H9 (cell line): ENCODE results near the gene ZNF423. TPM values are rescaled to one million over a fixed set of nuclear protein-coding genes. Genes with fewer than 3 reads are reported as not detected.

Experiments used
- DNase-seq: peaks from one replicate; pipeline ENCODE4 v3.0.0-alpha.2; 2017
- H2AFZ ChIP-seq: one replicate; pipeline ENCODE4 v1.6.1; 2013; ENCODE audit warnings: mild to moderate bottlenecking, low read length, control low read depth, moderate library complexity
- H2AK5ac ChIP-seq: 2 replicates; pipeline ENCODE4 v1.6.1; 2013; ENCODE audit warnings: low read length, control low read depth, mixed read lengths; ENCODE audit not compliant: insufficient read length
- H2BK120ac ChIP-seq: one replicate; pipeline ENCODE4 v1.6.1; 2013; ENCODE audit warnings: low read depth, mild to moderate bottlenecking, low read length, control low read depth, inconsistent platforms; ENCODE audit not compliant: poor library complexity, severe bottlenecking
- H2BK12ac ChIP-seq: 2 replicates; pipeline ENCODE4 v1.6.1; 2013; ENCODE audit warnings: low read length, control low read depth, mixed read lengths, low read depth; ENCODE audit not compliant: insufficient read length
- H2BK15ac ChIP-seq: 2 replicates; pipeline ENCODE4 v1.6.1; 2013; ENCODE audit warnings: low read depth, low read length, control low read depth
- H2BK20ac ChIP-seq: one replicate; pipeline ENCODE4 v1.6.1; 2013; ENCODE audit warnings: low read depth, mild to moderate bottlenecking, low read length, control low read depth, inconsistent platforms; ENCODE audit not compliant: poor library complexity, severe bottlenecking
- H2BK5ac ChIP-seq: 2 replicates; pipeline ENCODE4 v1.6.1; 2013; ENCODE audit warnings: low read length, control low read depth, mixed read lengths; ENCODE audit not compliant: insufficient read length
- H3K14ac ChIP-seq: 2 replicates; pipeline ENCODE4 v1.6.1; 2013; ENCODE audit warnings: low read length, control low read depth; ENCODE audit not compliant: insufficient read depth
- H3K18ac ChIP-seq: 2 replicates; pipeline ENCODE4 v1.6.1; 2013; ENCODE audit warnings: low read depth, mild to moderate bottlenecking, mixed read lengths, low read length, control low read depth; ENCODE audit not compliant: insufficient read length
- H3K23ac ChIP-seq: 2 replicates; pipeline ENCODE4 v1.6.1; 2013; ENCODE audit warnings: low read length, control low read depth, mixed read lengths, low read depth; ENCODE audit not compliant: insufficient read length
- H3K23me2 ChIP-seq: 2 replicates; pipeline ENCODE4 v1.6.1; 2013; ENCODE audit warnings: low read depth, mild to moderate bottlenecking, mixed read lengths, low read length, control low read depth; ENCODE audit not compliant: insufficient read length, poor library complexity, severe bottlenecking
- H3K27ac ChIP-seq: 2 replicates; pipeline ENCODE4 v1.5.1; 2013; ENCODE audit warnings: low read length, control low read depth, mixed read lengths, low read depth; ENCODE audit not compliant: insufficient read length
- H3K27me3 ChIP-seq: 2 replicates; pipeline ENCODE4 v1.6.1; 2013; ENCODE audit warnings: low read length, control low read depth, inconsistent platforms; ENCODE audit not compliant: insufficient read depth
- H3K4ac ChIP-seq: 2 replicates; pipeline ENCODE4 v1.6.1; 2013; ENCODE audit warnings: low read depth, mild to moderate bottlenecking, control low read depth, inconsistent platforms, low read length, moderate library complexity
- H3K4me1 ChIP-seq: 2 replicates; pipeline ENCODE4 v1.6.1; 2013; ENCODE audit warnings: low read length, control low read depth, inconsistent platforms; ENCODE audit not compliant: insufficient read depth
- H3K4me2 ChIP-seq: 2 replicates; pipeline ENCODE4 v1.6.1; 2013; ENCODE audit warnings: low read length, control low read depth, mixed read lengths; ENCODE audit not compliant: insufficient read length, insufficient read depth
- H3K56ac ChIP-seq: 2 replicates; pipeline ENCODE4 v1.6.1; 2013; ENCODE audit warnings: low read depth, mild to moderate bottlenecking, mixed read lengths, low read length, control low read depth; ENCODE audit not compliant: insufficient read length
- H3K79me1 ChIP-seq: 2 replicates; pipeline ENCODE4 v1.6.1; 2013; ENCODE audit warnings: low read depth, mild to moderate bottlenecking, moderate library complexity, low read length, control low read depth, inconsistent platforms; ENCODE audit not compliant: insufficient read depth, poor library complexity, severe bottlenecking
- H3K79me2 ChIP-seq: 2 replicates; pipeline ENCODE4 v1.6.1; 2013; ENCODE audit warnings: low read length, control low read depth, inconsistent platforms; ENCODE audit not compliant: insufficient read depth
- H3K9ac ChIP-seq: 2 replicates; pipeline ENCODE4 v1.6.1; 2013; ENCODE audit warnings: low read length, control low read depth, mixed read lengths; ENCODE audit not compliant: insufficient read length; ENCODE audit errors: extremely low read depth
- H3K9me3 ChIP-seq: one replicate; pipeline ENCODE4 v1.6.1; 2013; ENCODE audit warnings: low read depth, low read length, inconsistent platforms; ENCODE audit not compliant: control insufficient read depth
- H3T11ph ChIP-seq: one replicate; pipeline ENCODE4 v1.6.1; 2013; ENCODE audit warnings: mild to moderate bottlenecking, low read length, control low read depth, inconsistent platforms
- H4K20me1 ChIP-seq: one replicate; pipeline ENCODE4 v1.6.1; 2013; ENCODE audit not compliant: control insufficient read depth, insufficient read length, insufficient read depth
- H4K5ac ChIP-seq: 2 replicates; pipeline ENCODE4 v1.6.1; 2013; ENCODE audit warnings: low read depth, mild to moderate bottlenecking, mixed read lengths, low read length, control low read depth; ENCODE audit not compliant: insufficient read length
- H4K8ac ChIP-seq: replicated peaks from 2 replicates; pipeline ENCODE4 v1.6.1; 2013; ENCODE audit warnings: low read length, control low read depth, mixed read lengths, low read depth; ENCODE audit not compliant: insufficient read length
- H4K91ac ChIP-seq: 2 replicates; pipeline ENCODE4 v1.6.1; 2013; ENCODE audit warnings: low read depth, mild to moderate bottlenecking, moderate library complexity, mixed read lengths, low read length, control low read depth; ENCODE audit not compliant: insufficient read length
- H3K27ac Mint-ChIP-seq, 3 experiments: 2 replicates in 2 of 3; 3 replicates in 1 of 3; pipeline ENCODE4 v1.8.0; 2020 to 2021; ENCODE audit warnings: mixed read lengths in 3 of 3, mild to moderate bottlenecking in 1 of 3, moderate library complexity in 1 of 3
- H3K27me3 Mint-ChIP-seq: 2 replicates; pipeline ENCODE4 v1.8.0; 2021; ENCODE audit warnings: low read depth, mild to moderate bottlenecking, moderate library complexity, mixed read lengths
- H3K36me3 Mint-ChIP-seq, 3 experiments: 2 replicates in 2 of 3; 3 replicates in 1 of 3; pipeline ENCODE4 v1.8.0; 2020 to 2021; ENCODE audit warnings: low read depth in 3 of 3, mixed read lengths in 3 of 3; ENCODE audit not compliant: insufficient read depth in 1 of 3
- H3K4me1 Mint-ChIP-seq, 2 experiments: 2 replicates each; pipeline ENCODE4 v1.8.0; 2020; ENCODE audit warnings: mixed read lengths in 2 of 2
- H3K4me3 Mint-ChIP-seq, 2 experiments: 2 replicates in 1 of 2; 3 replicates in 1 of 2; pipeline ENCODE4 v1.8.0; 2020 to 2021; ENCODE audit warnings: mild to moderate bottlenecking in 2 of 2, mixed read lengths in 2 of 2, moderate library complexity in 1 of 2
- H3K9me3 Mint-ChIP-seq, 2 experiments: 2 replicates in 1 of 2; 3 replicates in 1 of 2; pipeline ENCODE4 v1.8.0; 2020; ENCODE audit warnings: mild to moderate bottlenecking in 2 of 2, mixed read lengths in 2 of 2, moderate library complexity in 1 of 2
- WGBS: extraction: QIAGEN DNeasy Blood & Tissue Kit; methylation state at CpG from one replicate; pipeline ENCODE4 v1.1.7; 2013; ENCODE audit warnings: missing lambda C conversion rate, low lambda C conversion rate, mixed read lengths; ENCODE audit not compliant: insufficient read length; ENCODE audit errors: extremely low coverage; 5-methylcytosine and 5-hydroxymethylcytosine counted together
- total RNA-seq: library from RNA; stranded (reverse); gene quantifications from 2 replicates; pipeline ENCODE4 v1.2.1, GENCODE V29; 2021
- TF ChIP-seq, protein P1 (sequence below): fragments of 200-600 bp; sonication (generic); conservative IDR thresholded peaks from 3 replicates; pipeline ENCODE4 v1.8.0; 2021; ENCODE audit warnings: antibody characterized with exemption, mild to moderate bottlenecking

Gene ZNF423
- total RNA-seq, 1 experiment from 2014 or later, result 51.5 TPM

DNA sequence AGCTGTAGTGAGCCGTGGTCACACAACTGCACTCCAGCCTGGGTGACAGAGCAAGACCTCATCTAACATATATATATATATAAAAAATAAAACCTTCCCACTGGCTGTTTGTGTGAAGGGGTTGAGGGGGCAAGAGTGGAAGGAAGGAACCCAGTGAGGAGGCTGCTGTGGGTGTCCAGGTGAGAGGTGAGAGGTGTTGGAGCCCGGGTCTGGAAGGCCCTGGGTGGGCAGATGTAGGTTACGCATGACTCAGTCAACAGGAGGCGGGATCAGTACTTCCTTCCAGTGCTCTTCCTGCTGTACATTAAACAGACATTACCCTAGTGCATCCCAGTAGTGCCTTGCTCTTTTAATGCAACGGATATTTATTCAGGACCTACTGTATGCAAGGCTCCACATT, 47.0 kb upstream of the ZNF423 start:
- peaks cover 2% of the 10 kb centered on the region for H3K23me2 ChIP-seq
- H2BK120ac ChIP-seq, result no peak overlapping the region
- no peak overlapping the region for H2BK5ac ChIP-seq
- TF ChIP-seq, protein P1, sequence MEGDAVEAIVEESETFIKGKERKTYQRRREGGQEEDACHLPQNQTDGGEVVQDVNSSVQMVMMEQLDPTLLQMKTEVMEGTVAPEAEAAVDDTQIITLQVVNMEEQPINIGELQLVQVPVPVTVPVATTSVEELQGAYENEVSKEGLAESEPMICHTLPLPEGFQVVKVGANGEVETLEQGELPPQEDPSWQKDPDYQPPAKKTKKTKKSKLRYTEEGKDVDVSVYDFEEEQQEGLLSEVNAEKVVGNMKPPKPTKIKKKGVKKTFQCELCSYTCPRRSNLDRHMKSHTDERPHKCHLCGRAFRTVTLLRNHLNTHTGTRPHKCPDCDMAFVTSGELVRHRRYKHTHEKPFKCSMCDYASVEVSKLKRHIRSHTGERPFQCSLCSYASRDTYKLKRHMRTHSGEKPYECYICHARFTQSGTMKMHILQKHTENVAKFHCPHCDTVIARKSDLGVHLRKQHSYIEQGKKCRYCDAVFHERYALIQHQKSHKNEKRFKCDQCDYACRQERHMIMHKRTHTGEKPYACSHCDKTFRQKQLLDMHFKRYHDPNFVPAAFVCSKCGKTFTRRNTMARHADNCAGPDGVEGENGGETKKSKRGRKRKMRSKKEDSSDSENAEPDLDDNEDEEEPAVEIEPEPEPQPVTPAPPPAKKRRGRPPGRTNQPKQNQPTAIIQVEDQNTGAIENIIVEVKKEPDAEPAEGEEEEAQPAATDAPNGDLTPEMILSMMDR, result no peak
- no peak overlapping the region for H4K8ac ChIP-seq
- no peak overlapping the region for H2AFZ ChIP-seq
- H3T11ph ChIP-seq, result no peak overlapping the region
- H4K20me1 ChIP-seq, result no peaks in the 10 kb centered on the region
- no peak overlapping the region for H4K91ac ChIP-seq
- Mint-ChIP-seq H3K4me1 (no peaks in the 10 kb centered on the region; a peak in 1 of 4 replicates), H3K9me3 (no peaks in the 10 kb centered on the region), H3K27me3 (peaks cover 2% of the 10 kb centered on the region), H3K36me3 (no peaks in the 10 kb centered on the region), H3K27ac (no peak overlapping the region), H3K4me3 (no peak overlapping the region)
- H3K9me3 ChIP-seq, result no peaks in the 10 kb centered on the region
- no peak overlapping the region for H3K9ac ChIP-seq
- WGBS, result no CpG with 5 or more reads among the region's 5 CpGs
- H3K79me2 ChIP-seq, result no peaks in the 10 kb centered on the region
- H3K4me2 ChIP-seq, result no peak overlapping the region
- H2BK12ac ChIP-seq, result no peak overlapping the region
- H3K4me1 ChIP-seq, result no peaks in the 10 kb centered on the region
- H4K5ac ChIP-seq, result no peak overlapping the region
- H3K18ac ChIP-seq, result no peak overlapping the region
- H3K23ac ChIP-seq, result no peak overlapping the region
- H3K14ac ChIP-seq, result no peak overlapping the region
- H2AK5ac ChIP-seq, result no peak overlapping the region
- no peaks in the 10 kb centered on the region for H3K79me1 ChIP-seq
- no peak for DNase-seq
- no peak overlapping the region for H3K27ac ChIP-seq
- H3K27me3 ChIP-seq, result no peaks in the 10 kb centered on the region
- no peak overlapping the region for H2BK15ac ChIP-seq
- no peak overlapping the region for H3K4ac ChIP-seq
- H3K56ac ChIP-seq, result no peak overlapping the region
- no peak overlapping the region for H2BK20ac ChIP-seq
